Endothelial cell of umbilical vein (primary cell): ENCODE results near the gene SVIL. TPM values are rescaled to one million over a fixed set of nuclear protein-coding genes. Genes with fewer than 3 reads are reported as not detected.
"Not testable (repeated sequence)": the region's sequence is repeated elsewhere in the genome, so short reads cannot be mapped to it uniquely, and the experiment has no call there.

Experiments
- BruUV-seq: library from RNA; stranded (reverse); fragments of 400-500 nt; replicated peaks from 2 replicates; lab custom pipeline; 2021; lab: Mats Ljungman, UMichigan
- CTCF ChIA-PET: fragments of 300-600, 350-600 bp; sonication (Branson Sonifier 250); formaldehyde crosslinking; loops from one replicate; lab custom pipeline; 2021; ENCODE audit warnings: antibody characterized with exemption, inconsistent platforms; lab: Charles Lee
- POLR2A ChIA-PET: fragments of 300-600, 350-600 bp; sonication (Branson Sonifier 250); formaldehyde crosslinking; loops from one replicate; lab custom pipeline; 2021; ENCODE audit warnings: antibody characterized with exemption, inconsistent platforms; lab: Charles Lee
- DNase-seq: peaks from one replicate; pipeline ENCODE4 v3.0.0-alpha.2; 2011; ENCODE audit warnings: low read depth, low spot score
- FAIRE-seq: peaks from 2 replicates; lab custom pipeline; 2011; peaks lifted over from hg19 to GRCh38; lab: Jason Lieb, UNC
- H2AFZ ChIP-seq: 2 replicates; pipeline ENCODE4 v1.6.0; 2012; ENCODE audit warnings: low read depth, low read length, control low read depth, inconsistent platforms
- H3K27ac ChIP-seq: 2 replicates; pipeline ENCODE4 v1.5.1; 2011; ENCODE audit warnings: low read depth, mild to moderate bottlenecking, control low read depth, low read length, moderate library complexity; ENCODE audit not compliant: insufficient read depth
- H3K27me3 ChIP-seq, 2 experiments: 2 replicates each; pipeline versions ENCODE4 v1.6.0 to v1.6.1; 2011; ENCODE audit warnings: low read length in 2 of 2, mixed read lengths in 1 of 2; ENCODE audit not compliant: control insufficient read depth in 2 of 2, insufficient read depth in 2 of 2
- H3K36me3 ChIP-seq, 2 experiments: 2 replicates in 1 of 2; 3 replicates in 1 of 2; pipeline ENCODE4 v1.5.1; 2011; ENCODE audit warnings: low read length in 2 of 2, mild to moderate bottlenecking in 1 of 2, moderate library complexity in 1 of 2; ENCODE audit not compliant: control insufficient read depth in 2 of 2, insufficient read depth in 2 of 2; ENCODE audit errors: extremely low read depth in 1 of 2
- H3K4me1 ChIP-seq: 3 replicates; pipeline ENCODE4 v1.5.1; 2011; ENCODE audit warnings: mild to moderate bottlenecking, low read length; ENCODE audit not compliant: control insufficient read depth, insufficient read depth; ENCODE audit errors: extremely low read depth
- H3K4me2 ChIP-seq: 2 replicates; pipeline ENCODE4 v1.6.1; 2011; ENCODE audit warnings: low read length, control low read depth, mixed read lengths; ENCODE audit not compliant: insufficient read depth
- H3K4me3 ChIP-seq, 3 experiments: fragments of 200-600 bp in 1 of 3; sonication (generic), shearing (Covaris generic) in 1 of 3; replicated peaks in 1 of 3; 2 replicates each; pipeline ENCODE4 v1.5.1; 2011 to 2016; ENCODE audit warnings: control low read depth in 3 of 3, low read length in 3 of 3, mild to moderate bottlenecking in 2 of 3, inconsistent platforms in 1 of 3, low read depth in 1 of 3, moderate library complexity in 1 of 3; ENCODE audit not compliant: insufficient read depth in 1 of 3
- H3K79me2 ChIP-seq: 2 replicates; pipeline ENCODE4 v1.6.0; 2012; ENCODE audit warnings: low read length, inconsistent platforms; ENCODE audit not compliant: control insufficient read depth, insufficient read depth
- H3K9ac ChIP-seq: replicated peaks from 2 replicates; pipeline ENCODE3; 2011; ENCODE audit warnings: low read length, control low read depth; ENCODE audit not compliant: insufficient read depth; ENCODE audit errors: extremely low read depth
- H3K9me1 ChIP-seq: replicated peaks from 3 replicates; pipeline ENCODE4 v1.6.0; 2011; ENCODE audit warnings: mild to moderate bottlenecking, low read length; ENCODE audit not compliant: control insufficient read depth, insufficient read depth; ENCODE audit errors: extremely low read depth
- H3K9me3 ChIP-seq: replicated peaks from 2 replicates; pipeline ENCODE4 v1.5.1; 2012; ENCODE audit warnings: low read length, inconsistent platforms; ENCODE audit not compliant: control insufficient read depth, insufficient read depth
- H4K20me1 ChIP-seq: replicated peaks from 2 replicates; pipeline ENCODE3; 2011; ENCODE audit warnings: mild to moderate bottlenecking, low read length; ENCODE audit not compliant: control insufficient read depth, insufficient read depth; ENCODE audit errors: extremely low read depth
- GATA2 ChIP-seq: IDR thresholded peaks from 2 replicates; pipeline ENCODE4 v1.7.0; 2011; ENCODE audit warnings: low read depth, mild to moderate bottlenecking, moderate library complexity, mixed read lengths, low read length; ENCODE audit not compliant: insufficient read length, insufficient read depth
- MAX ChIP-seq: IDR thresholded peaks from 2 replicates; pipeline ENCODE4 v1.6.1; 2011; ENCODE audit not compliant: insufficient read depth, insufficient read length
- dilution Hi-C: fragments of 300-500 bp; cut with MboI; formaldehyde crosslinking; loops from one replicate; pipeline ENCODE4 v1.15.0; 2019; ENCODE audit warnings: low sequenced_read_pairs; ENCODE audit not compliant: extremely low pct_ligation_motif_present
- intact Hi-C: fragments of 100-400 bp; cut with micrococcal nuclease; formaldehyde crosslinking; loops from one replicate; pipeline ENCODE4 v1.10.0; 2022
- polyA plus RNA-seq, 4 experiments: library from polyadenylated mRNA; depleted of rRNA in 3 of 4; stranded (reverse) in 3 of 4; unstranded in 1 of 4; fragments of >200 nt; gene quantifications; 2 replicates each; pipeline versions ENCODE4 v1.2.1 to v1.2.3, GENCODE V29; 2011 to 2012; ENCODE audit warnings: missing spikeins in 1 of 4
- total RNA-seq: library from RNA; stranded (reverse); gene quantifications from 2 replicates; pipeline ENCODE4 v1.2.3, GENCODE V29; 2021

SVIL gene
- total and polyA plus RNA-seq, 2 donors (not counting 3 experiments of a cell fraction or from before 2014, with no cell fraction given): 22.6 to 70.7 TPM

GRCh38 chr10:29588629-29589421, 45.9 kb downstream of the SVIL start:
- POLR2A ChIA-PET: no interaction called here
- TF ChIP-seq GATA2 (peak; percentile 38), MAX (no peak)
- no peaks in the 10 kb centered on the region for H3K9me3 ChIP-seq
- no peaks in the 10 kb centered on the region for H4K20me1 ChIP-seq
- BruUV-seq: no TSS peak
- H3K4me3 ChIP-seq: no peak overlapping the region
- H3K27ac ChIP-seq: peak overlapping the region; percentile 25
- H3K4me1 ChIP-seq: peaks cover 23% of the 10 kb centered on the region
- FAIRE-seq (peak; percentile 28), DNase-seq (peak; percentile 34)
- no peaks in the 10 kb centered on the region for H3K27me3 ChIP-seq
- no peaks in the 10 kb centered on the region for H3K36me3 ChIP-seq
- no peak overlapping the region for H3K9ac ChIP-seq
- H2AFZ ChIP-seq: no peak overlapping the region
- CTCF ChIA-PET: interaction anchor here (1.2 to 3.2 kb wide), 7 partner anchors 11 to 270 kb away, joined by 3 to 17 read pairs (median 4); no protein-coding TSS in a partner anchor
- peak overlapping the region; percentile 5 for H3K4me2 ChIP-seq
- peaks cover 2% of the 10 kb centered on the region for H3K79me2 ChIP-seq
- dilution Hi-C loops (no loop called here), intact Hi-C loops (no loop called here)
- H3K9me1 ChIP-seq: no peaks in the 10 kb centered on the region

- DNase-seq, H4K20me1 ChIP-seq, BruUV-seq, H3K9me3 ChIP-seq, H3K27me3 ChIP-seq, H3K4me2 ChIP-seq, intact Hi-C loops, H2AFZ ChIP-seq, H3K36me3 ChIP-seq, dilution Hi-C loops, H3K79me2 ChIP-seq, H3K9me1 ChIP-seq, H3K4me3 ChIP-seq, H3K9ac ChIP-seq, POLR2A ChIA-PET: not testable (repeated sequence)
- H3K4me1 ChIP-seq: peaks cover 26% of the 10 kb centered on the region
- peak; percentile 83 for FAIRE-seq
- H3K27ac ChIP-seq: peak overlapping the region; percentile 25
- CTCF ChIA-PET: interaction anchor here (1.6 kb wide), 1 partner anchor 53 kb away, joined by 6 read pairs; no protein-coding TSS in a partner anchor
Observed at GRCh38 chr10:29587750-29588628, 46.8 kb downstream of the SVIL start.

- intact Hi-C loops, POLR2A ChIA-PET, CTCF ChIA-PET, BruUV-seq, H3K4me3 ChIP-seq, H3K36me3 ChIP-seq, H3K27ac ChIP-seq, H3K4me2 ChIP-seq, H2AFZ ChIP-seq, dilution Hi-C loops, H3K79me2 ChIP-seq, H3K27me3 ChIP-seq, H4K20me1 ChIP-seq, DNase-seq, H3K9me1 ChIP-seq, H3K9ac ChIP-seq, H3K9me3 ChIP-seq: not testable (repeated sequence)
- peaks cover 27% of the 10 kb centered on the region for H3K4me1 ChIP-seq
- FAIRE-seq: peak; percentile 78
Observed at GRCh38 chr10:29587102-29587749, 47.5 kb downstream of the SVIL start.
